Glomerular endothelial cell (primary cell): ENCODE measurements around the gene QKI. TPM values are rescaled to one million over a fixed set of nuclear protein-coding genes. Genes with fewer than 3 reads are reported as not detected.
"Not testable (repeated sequence)": the region's sequence is repeated elsewhere in the genome, so short reads cannot be mapped to it uniquely, and the experiment has no call there.

ENCODE experiments used
- DNase-seq: peaks from one replicate; pipeline ENCODE4 v3.0.0-alpha.2; 2011; ENCODE audit warnings: low read depth, low spot score; ENCODE audit errors: extremely low read depth
- total RNA-seq: library from RNA; depleted of rRNA; stranded (reverse); fragments of >200 nt; gene quantifications from 2 replicates; pipeline ENCODE4 v1.2.3, GENCODE V29; 2015

The QKI gene
- total RNA-seq, 1 donor from 2014 or later, result 224 TPM

- DNase-seq, result no peak
These were observed 23.9 kb downstream of the QKI start for GRCh38 chr6:163438298-163438939.

- no peak for DNase-seq
These were observed 24.4 kb downstream of the QKI start for GRCh38 chr6:163438940-163439335.

- DNase-seq, result not testable (repeated sequence)
These were observed 24.9 kb downstream of the QKI start for GRCh38 chr6:163439390-163439789.

- no peak for DNase-seq
These were observed 25.5 kb downstream of the QKI start for GRCh38 chr6:163439997-163440396.

GRCh38 chr6:163442336-163442735 lies 27.8 kb downstream of the QKI start:
- DNase-seq, result no peak

- no peak for DNase-seq
These were observed 29.6 kb downstream of the QKI start for GRCh38 chr6:163444077-163444476.

- no peak for DNase-seq
These were observed 32.0 kb downstream of the QKI start for GRCh38 chr6:163446549-163446948.

- no peak for DNase-seq
These were observed 34.6 kb downstream of the QKI start for GRCh38 chr6:163449076-163449475.

GRCh38 chr6:163454425-163454824 lies 39.9 kb downstream of the QKI start:
- DNase-seq, result no peak

- DNase-seq, result no peak
These were observed 41.0 kb downstream of the QKI start for GRCh38 chr6:163455552-163455951.

GRCh38 chr6:163457637-163458561 lies 43.4 kb downstream of the QKI start:
- peak; percentile 27 for DNase-seq

- DNase-seq, result no peak
These were observed 44.5 kb downstream of the QKI start for GRCh38 chr6:163459007-163459406.

GRCh38 chr6:163459536-163459935 lies 45.0 kb downstream of the QKI start:
- DNase-seq, result no peak

GRCh38 chr6:163460307-163460782 lies 45.8 kb downstream of the QKI start:
- DNase-seq, result peak; percentile 45

GRCh38 chr6:163461696-163462095 lies 47.2 kb downstream of the QKI start:
- no peak for DNase-seq

- DNase-seq, result no peak
These were observed 48.7 kb downstream of the QKI start for GRCh38 chr6:163463180-163463579.

GRCh38 chr6:163463795-163464194 lies 49.3 kb downstream of the QKI start:
- no peak for DNase-seq

GRCh38 chr6:163466839-163467390 lies 52.4 kb downstream of the QKI start:
- no peak for DNase-seq

GRCh38 chr6:163468738-163469137 lies 54.2 kb downstream of the QKI start:
- DNase-seq, result no peak

- DNase-seq, result no peak
These were observed 55.0 kb downstream of the QKI start for GRCh38 chr6:163469459-163469985.

GRCh38 chr6:163470611-163471010 lies 56.1 kb downstream of the QKI start:
- no peak for DNase-seq
